HUES6 (cell line): ENCODE measurements around the gene PSMD11.
A peak's percentile ranks its signal among the peaks of the same experiment; 100 is the strongest.
"Not testable (repeated sequence)": the region's sequence is repeated elsewhere in the genome, so short reads cannot be mapped to it uniquely, and the experiment has no call there.

Source experiments
- H3K27ac ChIP-seq: 2 replicates; pipeline ENCODE4 v1.7.0; 2013; ENCODE audit warnings: low read depth, mild to moderate bottlenecking, low read length, inconsistent platforms
- H3K27me3 ChIP-seq: 2 replicates; pipeline ENCODE4 v1.6.1; 2013; ENCODE audit warnings: low read length; ENCODE audit not compliant: control insufficient read depth, insufficient read depth
- H3K36me3 ChIP-seq: 2 replicates; pipeline ENCODE4 v1.6.1; 2013; ENCODE audit warnings: low read length; ENCODE audit not compliant: control insufficient read depth, insufficient read depth
- H3K4me1 ChIP-seq: 2 replicates; pipeline ENCODE4 v1.6.1; 2013; ENCODE audit warnings: low read length; ENCODE audit not compliant: control insufficient read depth, insufficient read depth
- H3K4me3 ChIP-seq: 2 replicates; pipeline ENCODE4 v1.5.1; 2013; ENCODE audit warnings: low read depth, low read length
- H3K9ac ChIP-seq: one replicate; pipeline ENCODE4 v1.6.1; 2013; ENCODE audit warnings: mild to moderate bottlenecking, low read length
- H3K9me3 ChIP-seq: 2 replicates; pipeline ENCODE4 v1.6.1; 2013; ENCODE audit warnings: low read depth, low read length; ENCODE audit not compliant: control insufficient read depth, insufficient read depth

The PSMD11 gene

GRCh38 chr17:32444301-32445073 is at the start of gene PSMD11:
Gene PSMD11, plus strand, starts transcription at chr17:32444510. Its CDS starts 14 bp downstream, at chr17:32444524.
- Histone ChIP-seq H3K4me1 (peaks cover 7% of the 10 kb centered on the region; the same call in 1 of the 2 replicates), H3K9me3 (peaks cover 5% of the 10 kb centered on the region; the same call in 1 of the 2 replicates), H3K4me3 (peak within 1 kb of the TSS; percentile 94), H3K36me3 (peaks cover 34% of the 10 kb centered on the region), H3K27ac (peak within 1 kb of the TSS; percentile 99), H3K9ac (peak within 1 kb of the TSS; percentile 94), H3K27me3 (peaks cover 17% of the 10 kb centered on the region)

DNA sequence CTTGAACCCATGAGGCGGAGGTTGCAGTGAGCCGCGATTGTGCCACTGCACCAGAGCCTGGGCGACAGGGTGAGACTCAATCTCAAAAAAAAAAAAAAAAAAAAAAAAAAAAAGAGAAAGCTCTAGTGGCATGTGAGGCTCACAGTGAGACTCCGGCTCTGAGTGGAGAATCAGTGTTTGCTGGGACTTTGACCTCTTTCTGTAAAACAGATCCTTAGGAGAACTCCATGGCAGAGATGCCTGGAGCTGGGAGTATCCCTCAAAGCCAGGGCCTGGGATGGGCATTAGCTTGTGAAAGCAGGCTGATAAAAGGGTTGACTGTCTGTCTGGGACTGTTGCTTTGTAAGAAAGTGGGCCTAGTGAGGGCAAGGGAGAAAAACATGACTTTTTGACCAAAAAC is 48.0 kb upstream of the PSMD11 start:
- Histone ChIP-seq H3K4me3 (no peak overlapping the region), H3K9me3 (no peaks in the 10 kb centered on the region), H3K9ac (no peak overlapping the region), H3K4me1 (no peaks in the 10 kb centered on the region), H3K27me3 (no peaks in the 10 kb centered on the region), H3K27ac (no peak overlapping the region), H3K36me3 (no peaks in the 10 kb centered on the region)

DNA sequence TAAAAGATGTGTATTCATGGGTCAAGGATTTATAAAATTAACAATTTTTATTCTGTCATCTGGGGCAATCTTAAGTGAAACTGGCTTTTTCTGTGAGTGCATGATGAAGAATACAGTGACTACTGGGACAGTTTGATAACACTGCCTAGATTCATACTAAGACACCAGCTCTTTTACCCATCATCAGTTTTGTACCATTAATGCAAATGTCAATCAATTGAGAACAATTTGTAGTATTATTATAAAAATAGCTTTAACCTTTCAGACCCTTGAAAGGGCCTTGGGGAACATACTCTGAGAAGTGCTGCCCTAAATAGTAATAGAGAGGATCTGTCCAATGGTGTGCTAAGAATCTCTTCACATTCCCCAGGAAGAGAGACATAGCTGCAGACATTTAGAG is 45.4 kb upstream of the PSMD11 start:
- no peaks in the 10 kb centered on the region for H3K36me3 ChIP-seq
- H3K27me3 ChIP-seq: no peaks in the 10 kb centered on the region
- no peak overlapping the region for H3K4me3 ChIP-seq
- H3K9me3 ChIP-seq: no peaks in the 10 kb centered on the region
- H3K9ac ChIP-seq: no peak overlapping the region
- no peak overlapping the region for H3K27ac ChIP-seq
- no peaks in the 10 kb centered on the region for H3K4me1 ChIP-seq

- not testable (repeated sequence) for H3K4me3 ChIP-seq, H3K4me1 ChIP-seq, H3K9ac ChIP-seq, H3K27me3 ChIP-seq, H3K9me3 ChIP-seq, H3K36me3 ChIP-seq, H3K27ac ChIP-seq
These were observed 34.2 kb upstream of the PSMD11 start for GRCh38 chr17:32410085-32410484.

DNA sequence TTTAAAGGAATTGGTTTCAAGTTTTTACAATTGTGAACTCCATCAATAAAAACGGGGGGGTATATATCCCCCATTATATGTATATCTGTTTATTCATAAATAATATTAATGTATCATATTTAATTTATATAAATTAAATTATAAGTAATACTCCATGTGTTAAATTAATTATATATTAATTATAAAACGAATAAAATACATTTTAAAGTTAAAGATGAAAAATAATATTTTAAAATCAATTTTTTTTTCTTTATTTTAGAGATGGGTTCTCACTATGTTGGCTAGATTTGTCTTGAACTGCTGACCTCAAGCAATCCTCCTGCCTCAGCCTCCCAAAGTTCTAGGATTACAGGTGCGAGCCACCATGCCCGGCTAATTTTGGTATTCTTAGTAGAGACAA is 17.4 kb upstream of the PSMD11 start:
- H3K4me1 ChIP-seq: no peaks in the 10 kb centered on the region
- H3K27ac ChIP-seq: no peak overlapping the region
- H3K27me3 ChIP-seq: no peaks in the 10 kb centered on the region
- H3K9ac ChIP-seq: no peak overlapping the region
- no peaks in the 10 kb centered on the region for H3K36me3 ChIP-seq
- H3K9me3 ChIP-seq: peaks cover 32% of the 10 kb centered on the region
- no peak overlapping the region for H3K4me3 ChIP-seq

DNA sequence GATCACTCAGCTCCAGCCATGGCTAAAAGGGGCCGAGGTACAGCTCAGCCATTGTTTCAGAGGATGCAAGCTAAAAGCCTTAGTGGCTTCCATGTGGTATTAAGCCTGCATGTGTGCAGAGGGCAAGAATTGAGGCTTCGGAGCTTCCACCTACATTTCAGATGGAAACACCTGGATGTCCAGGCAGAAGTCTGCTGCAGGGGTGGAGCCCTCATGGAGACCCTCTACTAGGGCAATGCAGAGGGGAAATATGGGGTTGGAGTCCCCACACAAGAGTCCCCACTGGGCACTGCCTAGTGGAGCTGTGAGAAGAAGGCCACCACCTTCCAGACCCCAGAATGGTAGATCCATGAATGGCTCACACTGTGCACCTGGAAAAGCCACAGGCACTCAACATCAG is 14.7 kb upstream of the PSMD11 start:
- no peaks in the 10 kb centered on the region for H3K4me1 ChIP-seq
- H3K36me3 ChIP-seq: no peaks in the 10 kb centered on the region
- H3K9me3 ChIP-seq: peaks cover 32% of the 10 kb centered on the region
- H3K4me3 ChIP-seq: no peak overlapping the region
- no peak overlapping the region for H3K27ac ChIP-seq
- H3K27me3 ChIP-seq: no peaks in the 10 kb centered on the region
- H3K9ac ChIP-seq: no peak overlapping the region

- H3K9me3 ChIP-seq: peaks cover 8% of the 10 kb centered on the region; the same call in 1 of the 2 replicates
- H3K36me3 ChIP-seq: no peaks in the 10 kb centered on the region
- peaks cover 17% of the 10 kb centered on the region for H3K27me3 ChIP-seq
- no peak overlapping the region for H3K9ac ChIP-seq
- peaks cover 3% of the 10 kb centered on the region; the same call in 1 of the 2 replicates for H3K4me1 ChIP-seq
- H3K4me3 ChIP-seq: no peak overlapping the region
- no peak overlapping the region for H3K27ac ChIP-seq
These were observed 3.6 kb upstream of the PSMD11 start for GRCh38 chr17:32440722-32441121.

- Histone ChIP-seq H3K9me3 (peaks cover 5% of the 10 kb centered on the region; the same call in 1 of the 2 replicates), H3K27me3 (peaks cover 17% of the 10 kb centered on the region), H3K9ac (no peak overlapping the region)
These were observed 2.4 kb upstream of the PSMD11 start for GRCh38 chr17:32441886-32442285.

GRCh38 chr17:32443827-32444300 is 446 bp upstream of the PSMD11 start:
- H3K27ac ChIP-seq: no peak overlapping the region
- H3K9me3 ChIP-seq: peaks cover 5% of the 10 kb centered on the region; the same call in 1 of the 2 replicates
- peaks cover 7% of the 10 kb centered on the region; the same call in 1 of the 2 replicates for H3K4me1 ChIP-seq
- peaks cover 17% of the 10 kb centered on the region for H3K27me3 ChIP-seq
- H3K36me3 ChIP-seq: peaks cover 28% of the 10 kb centered on the region
- peak overlapping the region; percentile 94 for H3K4me3 ChIP-seq
- peak overlapping the region; percentile 9 for H3K9ac ChIP-seq

More at GRCh38 chr17:32441886-32442285, 2.4 kb upstream of the PSMD11 start:
- no peak overlapping the region for H3K4me3 ChIP-seq
- peaks cover 8% of the 10 kb centered on the region for H3K36me3 ChIP-seq
- no peak overlapping the region for H3K27ac ChIP-seq
- peaks cover 7% of the 10 kb centered on the region; the same call in 1 of the 2 replicates for H3K4me1 ChIP-seq

- Histone ChIP-seq H3K4me3 (peak overlapping the region; percentile 94), H3K36me3 (peaks cover 39% of the 10 kb centered on the region), H3K4me1 (peaks cover 7% of the 10 kb centered on the region; the same call in 1 of the 2 replicates)
These were observed 735 bp downstream of the PSMD11 start for GRCh38 chr17:32445074-32445415.

DNA sequence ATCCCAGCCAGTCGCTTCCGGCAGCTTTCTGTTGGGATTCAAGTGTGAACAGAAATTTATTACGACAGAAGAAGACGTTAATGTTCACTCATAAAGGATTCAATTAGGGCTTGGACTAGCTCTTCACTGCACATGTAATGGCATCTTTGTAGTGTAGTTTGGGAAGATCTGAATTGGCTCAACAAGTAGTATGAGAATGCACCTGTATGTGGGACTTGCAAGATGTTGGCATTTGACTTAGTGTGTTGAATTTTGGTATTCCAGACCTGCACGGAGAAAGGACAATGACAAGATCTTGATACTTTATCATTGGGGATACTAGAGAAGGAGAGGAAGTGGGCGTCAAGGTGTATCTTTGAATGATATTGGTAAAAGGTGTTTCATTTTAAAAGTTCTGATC is 1.2 kb downstream of the PSMD11 start:
- peak overlapping the region; percentile 94 for H3K9ac ChIP-seq
- H3K27me3 ChIP-seq: peaks cover 17% of the 10 kb centered on the region
- H3K36me3 ChIP-seq: peaks cover 40% of the 10 kb centered on the region
- peak overlapping the region; percentile 94 for H3K4me3 ChIP-seq
- H3K9me3 ChIP-seq: peaks cover 5% of the 10 kb centered on the region; the same call in 1 of the 2 replicates
- peaks cover 7% of the 10 kb centered on the region; the same call in 1 of the 2 replicates for H3K4me1 ChIP-seq
- no peak overlapping the region for H3K27ac ChIP-seq

More at GRCh38 chr17:32445074-32445415, 735 bp downstream of the PSMD11 start:
- Histone ChIP-seq H3K9ac (peak overlapping the region; percentile 94), H3K27ac (peak overlapping the region; percentile 99), H3K27me3 (peaks cover 17% of the 10 kb centered on the region), H3K9me3 (peaks cover 5% of the 10 kb centered on the region; the same call in 1 of the 2 replicates)
